ENCODE measurements around the gene TTLL12. TPM values are rescaled to one million over a fixed set of nuclear protein-coding genes. Genes with fewer than 3 reads are reported as not detected.

The TTLL12 gene
- total and polyA plus RNA-seq, 2 of the 8 experiments (the other 6 are each of a cell fraction or from before 2014, with no cell fraction given), result 101 to 124 TPM

DNA sequence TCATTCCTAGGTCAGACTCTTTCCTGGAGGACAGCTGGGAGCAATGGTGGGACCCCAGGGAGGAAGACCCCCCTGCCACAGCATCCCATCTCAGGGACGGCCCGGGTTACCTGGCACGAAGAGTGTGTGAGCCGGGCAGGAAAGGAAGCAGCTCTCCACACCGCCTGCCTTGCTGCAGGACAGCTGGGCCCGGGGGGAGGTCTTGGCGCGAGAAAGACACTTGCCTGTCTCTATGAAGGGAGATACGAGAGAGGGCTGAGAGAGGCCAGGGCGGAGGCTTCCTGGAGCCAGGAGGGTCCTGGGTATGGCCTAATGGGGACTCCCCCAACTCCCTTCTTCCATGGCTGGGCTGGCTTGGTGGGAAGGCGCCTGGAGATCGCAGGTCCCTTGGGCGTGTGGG, 36.1 kb upstream of the TTLL12 start (continued):
- no peak for TF ChIP-seq GABPA (IDR thresholded peaks at IDR 0.05; ENCODE audit: borderline replicate concordance, insufficient read depth, low read length)
- TF ChIP-seq POU5F1 (IDR thresholded peaks at IDR 0.05; ENCODE audit: low read depth, low read length), result no peak
- no peak for TF ChIP-seq CEBPB (IDR thresholded peaks at IDR 0.05; ENCODE audit: low read depth, low read length)
- TF ChIP-seq CBX8 (IDR thresholded peaks at IDR 0.05; ENCODE audit: borderline replicate concordance, low read depth, low read length), result no peak
- no peak for TF ChIP-seq ZNF274 (IDR thresholded peaks at IDR 0.05; ENCODE audit: borderline replicate concordance, extremely low read depth, low read length)
